Lower lobe of right lung (tissue), 2 donors: ENCODE results near the gene FOXS1. TPM values are rescaled to one million over a fixed set of nuclear protein-coding genes. Genes with fewer than 3 reads are reported as not detected.
"Not testable (repeated sequence)": the region's sequence is repeated elsewhere in the genome, so short reads cannot be mapped to it uniquely, and the experiment has no call there.

Experiments used
- ATAC-seq, 2 donors: fragments of 200-7000 bp; cut with Tn5 transposase; one replicate each; pipeline ENCODE4 v1.9.1; 2020 to 2022; ENCODE audit warnings: mild to moderate bottlenecking in 2 of 2, moderate library complexity in 2 of 2
- DNase-seq: peaks from one replicate; pipeline ENCODE4 v3.0.0-alpha.2; 2020
- H3K27ac ChIP-seq: fragments of 200-600 bp; one replicate; pipeline ENCODE4 v1.8.0; 2022
- H3K27me3 ChIP-seq: fragments of 200-600 bp; one replicate; pipeline ENCODE4 v1.8.0; 2022; ENCODE audit warnings: low read depth
- H3K36me3 ChIP-seq: fragments of 200-600 bp; one replicate; pipeline ENCODE4 v1.8.0; 2022; ENCODE audit warnings: mild to moderate bottlenecking
- H3K4me1 ChIP-seq: fragments of 200-600 bp; one replicate; pipeline ENCODE4 v1.8.0; 2022
- H3K4me3 ChIP-seq: fragments of 200-600 bp; one replicate; pipeline ENCODE4 v1.8.0; 2022; ENCODE audit warnings: mild to moderate bottlenecking
- H3K9me3 ChIP-seq: fragments of 200-600 bp; one replicate; pipeline ENCODE4 v1.8.0; 2022
- intact Hi-C: fragments of 100-400 bp; cut with DNase I; formaldehyde crosslinking; loops from one replicate; pipeline ENCODE4 v1.11.0; 2022
- total RNA-seq: library from RNA; stranded (reverse); fragmentation: NEBNext Ultra II Directional; extraction: Animal tissue kit (Norgen Biotek cat#: 25700); gene quantifications from one replicate; pipeline ENCODE4 v1.2.1, GENCODE V29; 2021
- TF ChIP-seq, protein P1 (sequence below): fragments of 200-600 bp; IDR thresholded peaks from one replicate; pipeline ENCODE4 v1.8.0; 2022; ENCODE audit warnings: antibody characterized with exemption, mild to moderate bottlenecking
- donor health status: DM: no; HTN: yes; CAD: no; lungs with severe emphysema.

FOXS1 gene
- total RNA-seq, 1 donor from 2014 or later: 1.1 TPM

DNA sequence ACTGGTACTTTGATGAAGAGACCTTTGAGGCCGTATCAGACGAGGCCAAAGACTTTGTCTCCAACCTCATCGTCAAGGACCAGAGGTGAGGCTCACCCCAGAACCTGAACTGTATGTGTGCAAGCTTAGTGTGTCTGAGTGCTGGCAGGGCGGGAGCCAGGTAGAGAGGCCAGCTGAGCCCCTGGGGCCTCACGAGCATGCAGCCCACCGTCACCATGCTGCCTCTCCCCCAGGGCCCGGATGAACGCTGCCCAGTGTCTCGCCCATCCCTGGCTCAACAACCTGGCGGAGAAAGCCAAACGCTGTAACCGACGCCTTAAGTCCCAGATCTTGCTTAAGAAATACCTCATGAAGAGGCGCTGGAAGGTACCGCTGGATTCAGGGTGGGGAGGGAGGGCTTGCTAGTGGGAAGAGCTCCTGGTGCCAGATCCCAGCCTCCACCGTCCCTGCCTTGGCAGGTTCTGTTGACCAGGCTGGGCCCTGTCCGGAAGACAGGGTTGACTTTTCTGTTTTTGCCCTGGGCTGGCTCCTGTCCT lies 13.6 kb downstream of the FOXS1 start:
- intact Hi-C loops: no loop called here
- Histone ChIP-seq H3K4me3 (no peak overlapping the region), H3K27me3 (peaks cover 4% of the 10 kb centered on the region), H3K27ac (no peak overlapping the region), H3K36me3 (no peaks in the 10 kb centered on the region), H3K4me1 (peaks cover 22% of the 10 kb centered on the region), H3K9me3 (no peaks in the 10 kb centered on the region)
- ATAC-seq (no peak), DNase-seq (no peak)
- TF ChIP-seq, protein P1, sequence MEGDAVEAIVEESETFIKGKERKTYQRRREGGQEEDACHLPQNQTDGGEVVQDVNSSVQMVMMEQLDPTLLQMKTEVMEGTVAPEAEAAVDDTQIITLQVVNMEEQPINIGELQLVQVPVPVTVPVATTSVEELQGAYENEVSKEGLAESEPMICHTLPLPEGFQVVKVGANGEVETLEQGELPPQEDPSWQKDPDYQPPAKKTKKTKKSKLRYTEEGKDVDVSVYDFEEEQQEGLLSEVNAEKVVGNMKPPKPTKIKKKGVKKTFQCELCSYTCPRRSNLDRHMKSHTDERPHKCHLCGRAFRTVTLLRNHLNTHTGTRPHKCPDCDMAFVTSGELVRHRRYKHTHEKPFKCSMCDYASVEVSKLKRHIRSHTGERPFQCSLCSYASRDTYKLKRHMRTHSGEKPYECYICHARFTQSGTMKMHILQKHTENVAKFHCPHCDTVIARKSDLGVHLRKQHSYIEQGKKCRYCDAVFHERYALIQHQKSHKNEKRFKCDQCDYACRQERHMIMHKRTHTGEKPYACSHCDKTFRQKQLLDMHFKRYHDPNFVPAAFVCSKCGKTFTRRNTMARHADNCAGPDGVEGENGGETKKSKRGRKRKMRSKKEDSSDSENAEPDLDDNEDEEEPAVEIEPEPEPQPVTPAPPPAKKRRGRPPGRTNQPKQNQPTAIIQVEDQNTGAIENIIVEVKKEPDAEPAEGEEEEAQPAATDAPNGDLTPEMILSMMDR: no peak

DNA sequence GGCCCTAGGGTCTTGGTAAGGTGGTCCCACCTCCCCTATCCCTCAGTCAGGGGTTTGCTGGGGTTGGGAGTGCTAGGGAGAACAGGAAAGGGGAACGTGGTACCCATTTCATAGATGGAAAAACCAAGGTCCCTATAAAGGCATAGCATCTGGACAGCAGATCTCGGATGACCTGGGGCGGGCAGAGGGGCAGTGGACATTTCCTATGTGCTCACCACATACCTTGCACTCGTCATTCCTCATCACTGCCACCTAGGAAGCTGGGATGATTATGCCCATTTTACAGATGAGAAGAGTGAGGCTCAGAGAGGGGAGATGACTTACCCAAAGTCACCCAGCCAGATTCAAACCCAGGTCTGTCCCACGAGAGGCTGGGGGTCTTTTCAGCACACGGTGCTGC lies 14.2 kb downstream of the FOXS1 start:
- Histone ChIP-seq H3K27me3 (peaks cover 4% of the 10 kb centered on the region), H3K9me3 (no peaks in the 10 kb centered on the region), H3K4me1 (peaks cover 16% of the 10 kb centered on the region), H3K4me3 (no peak overlapping the region), H3K36me3 (no peaks in the 10 kb centered on the region), H3K27ac (no peak overlapping the region)
- ATAC-seq (no peak), DNase-seq (no peak)
- TF ChIP-seq, protein P1: no peak
- intact Hi-C loops: no loop called here

- no peak overlapping the region for H3K4me3 ChIP-seq
- no peak overlapping the region for H3K27ac ChIP-seq
- peaks cover 4% of the 10 kb centered on the region for H3K27me3 ChIP-seq
- intact Hi-C loops: no loop called here
- no peaks in the 10 kb centered on the region for H3K36me3 ChIP-seq
- H3K4me1 ChIP-seq: peaks cover 9% of the 10 kb centered on the region
- H3K9me3 ChIP-seq: no peaks in the 10 kb centered on the region
- TF ChIP-seq, protein P1: no peak
- DNase-seq: no peak
- no peak for ATAC-seq
Observed at GRCh38 chr20:31830406-31830981, 14.9 kb downstream of the FOXS1 start.

DNA sequence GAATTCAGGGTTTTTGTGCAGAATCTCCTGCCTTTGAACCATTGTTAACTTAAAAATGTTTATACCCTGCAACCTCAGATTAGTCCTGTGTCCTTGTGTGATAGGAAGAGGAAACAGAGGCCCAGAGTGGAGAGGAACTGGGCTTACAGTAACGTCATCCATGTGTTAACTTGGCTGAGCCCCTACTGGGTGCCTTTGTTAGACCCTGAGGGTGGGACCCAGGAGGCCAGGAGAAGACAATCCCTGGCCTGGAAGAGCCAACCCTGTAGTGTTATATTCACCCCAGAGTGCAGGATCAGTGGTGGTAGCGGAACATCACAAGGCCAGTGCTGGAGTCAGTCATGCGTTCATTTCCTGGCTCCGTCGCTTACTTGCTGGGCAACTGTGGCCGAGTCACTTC lies 15.7 kb downstream of the FOXS1 start:
- no peak for ATAC-seq
- Histone ChIP-seq H3K27ac (no peak overlapping the region), H3K27me3 (peaks cover 4% of the 10 kb centered on the region), H3K4me1 (peaks cover 5% of the 10 kb centered on the region), H3K36me3 (no peaks in the 10 kb centered on the region), H3K4me3 (no peak overlapping the region), H3K9me3 (no peaks in the 10 kb centered on the region)
- TF ChIP-seq, protein P1: no peak
- intact Hi-C loops: no loop called here
- no peak for DNase-seq

- H3K27ac ChIP-seq, H3K4me1 ChIP-seq, H3K9me3 ChIP-seq, H3K27me3 ChIP-seq, DNase-seq, H3K4me3 ChIP-seq, H3K36me3 ChIP-seq, intact Hi-C loops, ATAC-seq: not testable (repeated sequence)
Observed at GRCh38 chr20:31828016-31828415, 17.4 kb downstream of the FOXS1 start.

GRCh38 chr20:31827059-31827458 lies 18.3 kb downstream of the FOXS1 start:
- Histone ChIP-seq H3K4me3 (no peak overlapping the region), H3K36me3 (no peaks in the 10 kb centered on the region), H3K27me3 (no peaks in the 10 kb centered on the region), H3K27ac (no peak overlapping the region), H3K4me1 (peaks cover 10% of the 10 kb centered on the region), H3K9me3 (no peaks in the 10 kb centered on the region)
- ATAC-seq: no peak
- no peak for DNase-seq
- TF ChIP-seq, protein P1: no peak
- intact Hi-C loops: no loop called here
